C4-2B (cell line): ENCODE results near the gene ABCG1.

Experiments used
- H3K27ac ChIP-seq: fragments of 450-650 bp; 2 replicates; pipeline ENCODE4 v1.5.1; 2017
- CTCF ChIP-seq: fragments of 450-650 bp; conservative IDR thresholded peaks from 2 replicates; pipeline ENCODE4 v1.5.1; 2017; ENCODE audit warnings: mild to moderate bottlenecking
- ZFX ChIP-seq: fragments of 450-650 bp; IDR thresholded peaks from 2 replicates; pipeline ENCODE4 v1.6.1; 2017

ABCG1 gene

GRCh38 chr21:42254083-42254482 lies 35.1 kb downstream of the ABCG1 start:
- TF ChIP-seq ZFX: no peak
- no peak for TF ChIP-seq CTCF
- H3K27ac ChIP-seq: no peak overlapping the region

DNA sequence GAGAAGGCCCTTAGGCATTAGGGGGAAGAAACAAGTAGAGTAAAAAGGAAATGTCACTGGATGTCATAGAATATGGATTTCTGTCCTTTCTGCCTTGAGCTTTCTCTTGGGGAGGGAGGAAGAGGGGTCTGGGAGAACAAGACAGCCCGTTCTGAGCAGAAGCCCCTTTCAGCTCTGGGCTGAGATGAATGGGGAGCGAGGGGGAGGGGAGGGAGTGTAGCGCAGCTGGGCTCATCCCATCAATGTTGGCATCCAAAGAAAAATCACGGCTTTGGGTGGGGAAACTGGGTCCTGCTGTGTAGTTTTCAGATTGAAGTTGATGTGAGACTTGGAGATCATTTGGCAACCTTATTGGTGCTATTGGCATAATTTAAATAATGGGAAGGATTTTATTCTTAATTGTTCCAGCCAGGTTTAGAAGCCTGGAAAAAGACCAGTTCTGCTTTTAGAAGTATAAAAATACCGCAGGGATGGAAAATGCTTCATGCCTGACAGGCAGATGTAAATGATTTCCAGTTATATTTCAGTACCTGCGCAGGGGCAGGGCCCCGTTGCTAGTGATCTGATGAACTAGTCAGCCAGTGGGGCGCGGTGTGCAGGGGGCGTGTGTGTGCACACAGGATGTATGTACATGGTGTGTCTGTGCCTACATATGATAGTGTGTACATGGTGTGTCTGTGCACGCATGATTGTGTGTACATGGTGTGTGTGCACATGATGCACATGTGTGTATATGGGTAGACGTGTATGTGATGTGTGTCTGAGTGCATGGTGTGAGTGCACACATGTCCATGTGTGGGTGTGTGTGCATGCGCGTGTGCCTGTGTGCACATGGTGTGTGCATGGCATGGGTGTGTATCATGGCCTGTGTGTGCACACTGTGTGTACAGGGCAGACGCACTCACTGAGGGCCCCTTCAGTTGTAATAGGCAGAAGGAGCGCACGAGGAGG lies 36.0 kb downstream of the ABCG1 start:
- TF ChIP-seq ZFX: no peak
- no peak for TF ChIP-seq CTCF
- no peak overlapping the region for H3K27ac ChIP-seq

GRCh38 chr21:42255825-42256224 lies 36.9 kb downstream of the ABCG1 start:
- no peak for TF ChIP-seq ZFX
- TF ChIP-seq CTCF: no peak
- H3K27ac ChIP-seq: no peak overlapping the region

DNA sequence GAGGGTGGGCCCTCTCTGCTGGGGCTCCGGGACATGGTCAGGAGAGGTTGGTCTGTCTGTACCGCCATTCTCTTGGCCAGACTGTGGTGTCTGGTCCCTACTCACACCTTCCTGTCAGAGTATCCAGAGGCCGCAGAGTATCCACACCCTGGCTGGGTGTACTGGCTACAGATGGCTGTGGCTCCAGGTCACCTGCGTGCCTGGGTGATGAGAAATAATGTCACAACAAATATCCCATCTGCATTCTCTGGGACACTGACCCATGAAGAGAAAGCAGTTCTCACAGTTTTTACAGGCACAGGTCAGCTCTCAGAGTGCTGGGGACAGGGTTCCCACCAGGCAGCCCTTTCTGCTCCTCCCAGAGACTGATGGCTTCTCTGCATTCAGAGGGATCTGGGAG lies 37.4 kb downstream of the ABCG1 start:
- no peak overlapping the region for H3K27ac ChIP-seq
- TF ChIP-seq ZFX (no peak), CTCF (no peak)

- H3K27ac ChIP-seq: no peak overlapping the region
- TF ChIP-seq ZFX: no peak
- TF ChIP-seq CTCF: no peak
Observed at GRCh38 chr21:42257091-42257765, 38.3 kb downstream of the ABCG1 start.

DNA sequence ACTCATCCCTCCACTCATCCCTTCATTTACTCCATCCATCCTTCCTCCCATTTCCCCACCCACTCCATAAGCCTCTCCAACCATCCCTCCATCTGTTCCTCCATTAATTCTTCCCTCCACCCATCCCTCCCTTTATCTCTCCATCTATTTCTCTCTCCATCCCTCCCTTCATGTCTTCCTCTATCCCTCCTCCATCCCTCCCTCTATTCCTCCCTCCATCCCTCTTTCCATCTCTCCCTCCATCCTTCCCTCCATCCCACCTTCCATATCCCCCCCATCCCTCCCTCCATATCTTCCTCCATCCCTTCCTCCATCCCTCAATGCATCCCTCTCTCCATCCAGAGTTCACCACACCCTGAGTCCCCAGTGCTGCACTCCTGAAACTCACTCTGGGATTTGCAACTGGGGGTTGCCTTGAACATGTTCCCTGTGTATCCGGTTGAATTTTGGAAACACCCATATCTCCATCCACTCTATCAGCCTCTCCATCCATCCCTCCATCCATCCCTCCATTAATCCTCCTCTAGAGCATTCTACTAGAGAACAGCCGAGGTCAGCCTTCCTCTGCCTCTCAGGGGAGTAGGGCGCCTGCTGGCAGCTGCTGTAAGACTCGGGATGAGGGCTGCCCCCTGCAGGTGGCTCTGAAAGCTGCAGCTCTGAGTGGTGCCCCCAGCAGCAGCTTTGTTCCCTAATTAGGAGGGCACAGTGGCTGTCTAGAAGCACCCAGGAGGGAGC lies 39.4 kb downstream of the ABCG1 start:
- TF ChIP-seq CTCF (peak; percentile 83), ZFX (no peak)

More for the DNA sequence above, 39.4 kb downstream of the ABCG1 start:
- H3K27ac ChIP-seq: no peak overlapping the region
